Measurements from ENCODE around the gene NSL1.
A peak's percentile ranks its signal among the peaks of the same experiment; 100 is the strongest.

The NSL1 gene

GRCh38 chr1:212825798-212826452, 34.3 kb upstream of the NSL1 start:
- no peak for DNase-seq (ENCODE audit: low read depth)
- no peak overlapping the region for H3K4me3 ChIP-seq (ENCODE audit: low read length)
- no peak for TF ChIP-seq CTCF (IDR thresholded peaks at IDR 0.05; ENCODE audit: insufficient read depth, low read depth, low read length, missing control alignments)

- no peak for TF ChIP-seq CTCF (IDR thresholded peaks at IDR 0.05; ENCODE audit: insufficient read depth, low read depth, low read length, missing control alignments)
- no peak overlapping the region for H3K4me3 ChIP-seq (ENCODE audit: low read length)
- DNase-seq (ENCODE audit: low read depth), result no peak
These were observed 32.6 kb upstream of the NSL1 start for GRCh38 chr1:212824201-212824600.

- DNase-seq (ENCODE audit: low read depth), result no peak
- H3K4me3 ChIP-seq (ENCODE audit: low read length), result no peak overlapping the region
- no peak for TF ChIP-seq CTCF (IDR thresholded peaks at IDR 0.05; ENCODE audit: insufficient read depth, low read depth, low read length, missing control alignments)
These were observed 31.4 kb upstream of the NSL1 start for GRCh38 chr1:212822956-212823355.

GRCh38 chr1:212820969-212821368, 29.4 kb upstream of the NSL1 start:
- no peak for DNase-seq (ENCODE audit: low read depth)
- no peak overlapping the region for H3K4me3 ChIP-seq (ENCODE audit: low read length)
- TF ChIP-seq CTCF (IDR thresholded peaks at IDR 0.05; ENCODE audit: insufficient read depth, low read depth, low read length, missing control alignments), result no peak

GRCh38 chr1:212819726-212820125, 28.1 kb upstream of the NSL1 start:
- DNase-seq (ENCODE audit: low read depth), result peak; percentile 4
- no peak for TF ChIP-seq CTCF (IDR thresholded peaks at IDR 0.05; ENCODE audit: insufficient read depth, low read depth, low read length, missing control alignments)
- H3K4me3 ChIP-seq (ENCODE audit: low read length), result no peak overlapping the region

- DNase-seq (ENCODE audit: low read depth), result no peak
- no peak for TF ChIP-seq CTCF (IDR thresholded peaks at IDR 0.05; ENCODE audit: insufficient read depth, low read depth, low read length, missing control alignments)
- no peak overlapping the region for H3K4me3 ChIP-seq (ENCODE audit: low read length)
These were observed 25.1 kb upstream of the NSL1 start for GRCh38 chr1:212816567-212817278.
